DMS53 treated with DMSO at 0.1 percent for 48 hours (cell line): ENCODE results near the gene CHAT.
A peak's percentile ranks its signal among the peaks of the same experiment; 100 is the strongest.

ENCODE experiments used
- DNase-seq: peaks from one replicate; lab custom pipeline; 2025; ENCODE audit not compliant: unreplicated experiment; lab: John Stamatoyannopoulos, UW

CHAT gene

DNA sequence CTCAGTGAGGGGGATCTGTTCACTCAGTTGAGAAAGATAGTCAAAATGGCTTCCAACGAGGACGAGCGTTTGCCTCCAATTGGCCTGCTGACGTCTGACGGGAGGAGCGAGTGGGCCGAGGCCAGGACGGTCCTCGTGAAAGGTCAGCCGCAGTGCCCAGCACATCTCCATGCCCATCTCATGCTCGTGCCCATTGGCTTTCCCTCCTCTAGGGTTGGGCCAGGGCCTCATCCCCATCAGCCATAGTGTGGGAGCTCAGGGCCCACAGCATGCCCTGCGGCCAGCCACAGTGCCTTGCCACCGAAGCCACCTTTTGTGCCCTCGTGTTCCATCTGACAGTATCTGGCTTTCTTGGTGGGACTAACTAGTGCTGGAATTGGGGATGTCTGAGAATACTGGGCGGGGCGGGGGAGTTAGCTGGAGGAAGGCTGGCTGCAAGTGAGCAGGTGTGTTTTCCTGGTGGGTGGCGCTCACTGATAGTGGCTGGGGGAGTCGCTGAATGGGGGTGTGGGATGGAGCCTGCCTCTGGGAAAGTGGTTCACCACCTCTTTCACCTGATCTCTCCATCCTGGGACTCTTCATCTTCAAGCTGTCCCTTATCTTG, 13.9 kb downstream of the CHAT start:
- no peak for DNase-seq

GRCh38 chr10:49628599-49628998, 14.8 kb downstream of the CHAT start:
- no peak for DNase-seq

DNA sequence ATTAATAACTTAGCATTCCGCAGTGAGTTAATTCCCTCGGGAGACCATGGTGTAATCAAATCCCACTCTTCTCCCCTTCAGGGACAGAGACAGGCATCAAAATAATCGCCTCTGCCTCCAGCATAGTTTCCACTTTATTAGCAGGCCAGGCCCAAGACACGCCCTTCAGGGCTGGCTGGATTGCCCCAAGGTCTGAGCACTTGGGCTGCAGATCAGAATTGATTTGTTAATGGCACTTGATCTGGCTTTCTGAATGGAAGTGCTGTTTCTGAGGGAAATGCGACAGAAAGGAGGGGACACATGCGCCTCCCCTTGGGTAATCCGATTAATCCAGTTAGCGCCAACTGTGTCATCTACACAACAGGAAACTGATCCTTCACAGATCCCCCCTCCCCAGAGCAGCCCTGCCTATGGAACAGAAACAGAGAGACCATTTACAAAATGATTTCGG, 15.6 kb downstream of the CHAT start:
- no peak for DNase-seq

GRCh38 chr10:49631975-49632374, 18.1 kb downstream of the CHAT start:
- DNase-seq: no peak

- DNase-seq: peak; percentile 10
These were observed 18.8 kb downstream of the CHAT start for GRCh38 chr10:49632406-49633317.

DNA sequence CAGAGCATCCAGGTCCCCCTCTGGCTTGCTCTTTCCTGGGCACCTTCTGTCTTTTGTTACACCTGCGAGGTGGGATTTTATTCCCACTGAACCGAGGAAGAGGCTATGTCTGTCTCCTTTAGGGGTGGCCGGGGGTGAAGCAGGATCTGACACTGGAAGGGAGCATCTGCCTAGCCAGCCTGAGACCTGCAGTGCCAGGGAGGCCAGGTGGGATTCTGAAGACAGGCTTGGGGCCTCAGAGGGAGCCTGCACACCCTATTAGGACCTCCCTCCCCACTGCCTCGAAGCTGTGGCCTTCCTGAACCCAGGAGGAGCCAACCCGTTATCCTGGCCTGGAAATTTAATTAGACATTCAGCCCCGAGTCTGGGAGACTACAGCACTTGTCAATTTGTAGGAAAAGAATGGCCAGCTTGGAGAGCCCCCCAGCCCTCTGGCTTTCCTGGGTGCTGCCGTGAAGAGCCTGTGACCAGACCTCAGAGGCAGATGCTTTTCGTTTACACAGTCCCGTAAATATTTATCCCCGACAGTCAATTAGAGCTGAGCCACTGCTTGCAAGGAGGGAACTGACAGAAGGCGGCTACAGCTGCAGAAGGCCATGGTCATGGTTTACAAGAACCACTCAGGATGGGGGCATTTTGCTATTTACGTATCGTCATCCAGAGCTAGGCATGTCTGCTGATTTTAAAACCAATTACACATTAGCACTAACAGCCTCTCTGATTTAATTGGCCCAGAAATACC, 19.7 kb downstream of the CHAT start:
- DNase-seq: peak; percentile 11

GRCh38 chr10:49634069-49634660, 20.3 kb downstream of the CHAT start:
- DNase-seq: no peak

DNA sequence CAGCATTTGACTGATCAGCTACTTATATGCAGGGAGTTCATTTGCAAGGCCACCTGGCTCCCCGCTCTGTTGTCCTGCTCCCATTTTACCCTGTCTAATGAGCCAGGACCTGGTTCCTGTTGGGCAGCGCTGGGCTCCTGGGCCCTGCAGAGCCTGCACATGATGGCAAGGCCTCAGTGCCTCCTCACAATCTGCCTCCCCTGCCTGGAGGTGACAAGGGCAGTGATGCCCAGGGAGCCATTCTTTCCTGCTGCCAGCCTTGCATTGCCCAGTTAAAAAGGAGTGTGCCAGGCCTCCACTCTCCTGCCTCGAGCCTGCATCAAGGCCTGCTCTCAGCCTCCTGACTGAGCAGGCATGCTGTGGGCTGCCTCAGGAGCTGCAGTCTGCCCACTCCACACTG, 28.5 kb downstream of the CHAT start:
- no peak for DNase-seq

GRCh38 chr10:49643241-49644034, 29.6 kb downstream of the CHAT start:
- no peak for DNase-seq

- DNase-seq: no peak
These were observed 30.3 kb downstream of the CHAT start for GRCh38 chr10:49644035-49644646.

GRCh38 chr10:49645417-49645816, 31.6 kb downstream of the CHAT start:
- DNase-seq: no peak

DNA sequence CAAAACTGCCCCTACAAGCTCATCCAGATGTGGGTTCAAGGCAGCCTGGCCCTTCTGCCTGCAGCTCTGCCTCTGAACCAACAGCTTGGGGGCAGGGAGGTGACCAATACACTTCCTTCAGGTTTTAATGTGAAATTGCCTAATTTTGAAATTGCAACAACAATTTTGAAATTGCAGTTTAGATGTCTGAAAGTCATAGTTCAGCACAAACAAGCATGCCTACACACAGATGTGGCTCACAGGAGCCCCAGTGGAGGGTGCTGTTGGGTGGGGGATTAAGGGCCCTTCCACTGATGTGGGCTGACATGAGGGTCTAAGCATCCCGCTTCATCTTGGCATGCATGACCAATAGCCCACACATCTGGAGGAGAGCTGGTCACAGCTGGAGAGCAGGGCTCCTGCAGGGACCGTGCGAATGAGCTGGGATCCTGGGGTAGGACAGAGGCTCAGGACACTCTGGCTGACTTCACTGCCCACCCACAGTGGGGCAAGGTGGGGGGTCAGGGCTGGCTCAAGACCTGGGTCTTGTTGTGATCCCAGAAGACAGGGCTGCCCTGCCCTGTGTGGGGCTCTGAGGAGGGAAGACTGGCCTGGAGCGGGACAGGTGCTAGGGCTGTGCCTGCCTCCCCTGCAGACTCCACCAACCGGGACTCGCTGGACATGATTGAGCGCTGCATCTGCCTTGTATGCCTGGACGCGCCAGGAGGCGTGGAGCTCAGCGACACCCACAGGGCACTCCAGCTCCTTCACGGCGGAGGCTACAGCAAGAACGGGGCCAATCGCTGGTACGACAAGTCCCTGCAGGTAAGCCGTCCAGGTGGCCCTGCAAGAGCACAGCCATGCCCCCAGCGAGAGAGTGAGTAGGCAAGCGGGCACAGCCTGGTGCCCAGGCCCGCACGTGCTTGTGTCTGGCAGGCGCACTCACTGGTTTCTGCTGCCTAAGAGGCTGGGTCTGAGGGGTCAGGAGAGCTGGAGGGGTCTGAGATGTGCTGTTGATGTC, 32.3 kb downstream of the CHAT start:
- DNase-seq: no peak

DNA sequence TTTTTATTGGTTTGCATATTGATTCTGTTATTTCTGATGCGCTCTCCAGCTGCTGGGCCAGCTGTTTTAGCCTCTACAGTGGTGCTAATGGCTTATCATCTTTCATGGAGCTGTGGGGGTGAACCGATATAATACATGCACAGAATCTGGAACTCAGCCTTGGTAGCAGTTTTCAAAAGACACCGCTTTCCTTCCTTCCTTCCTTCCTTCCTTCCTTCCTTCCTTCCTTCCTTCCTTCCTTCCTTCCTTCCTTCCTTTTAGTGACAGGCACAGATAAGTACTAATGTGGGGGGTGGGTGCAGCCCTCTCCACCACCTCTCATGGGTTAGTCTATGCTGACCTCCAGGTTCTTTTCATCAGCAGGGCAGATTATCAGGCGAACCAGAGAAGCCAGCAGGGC, 33.7 kb downstream of the CHAT start:
- no peak for DNase-seq

GRCh38 chr10:49647985-49648795, 34.4 kb downstream of the CHAT start:
- no peak for DNase-seq

DNA sequence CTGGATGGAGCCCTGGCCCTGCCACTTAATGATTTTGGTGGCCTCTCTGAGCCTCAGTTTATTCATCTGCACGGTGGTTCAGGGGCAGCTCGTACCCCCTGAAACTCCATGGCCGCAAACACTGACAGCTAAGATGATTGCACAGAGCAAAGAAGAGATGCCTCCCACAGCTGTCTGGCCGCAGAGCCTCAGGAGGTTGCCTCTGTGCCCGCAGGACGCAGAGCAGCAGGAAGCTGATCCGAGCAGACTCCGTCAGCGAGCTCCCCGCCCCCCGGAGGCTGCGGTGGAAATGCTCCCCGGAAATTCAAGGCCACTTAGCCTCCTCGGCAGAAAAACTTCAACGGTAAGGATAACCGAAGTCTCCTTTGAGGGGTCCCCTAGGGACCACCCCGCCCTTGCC, 35.5 kb downstream of the CHAT start:
- no peak for DNase-seq

DNA sequence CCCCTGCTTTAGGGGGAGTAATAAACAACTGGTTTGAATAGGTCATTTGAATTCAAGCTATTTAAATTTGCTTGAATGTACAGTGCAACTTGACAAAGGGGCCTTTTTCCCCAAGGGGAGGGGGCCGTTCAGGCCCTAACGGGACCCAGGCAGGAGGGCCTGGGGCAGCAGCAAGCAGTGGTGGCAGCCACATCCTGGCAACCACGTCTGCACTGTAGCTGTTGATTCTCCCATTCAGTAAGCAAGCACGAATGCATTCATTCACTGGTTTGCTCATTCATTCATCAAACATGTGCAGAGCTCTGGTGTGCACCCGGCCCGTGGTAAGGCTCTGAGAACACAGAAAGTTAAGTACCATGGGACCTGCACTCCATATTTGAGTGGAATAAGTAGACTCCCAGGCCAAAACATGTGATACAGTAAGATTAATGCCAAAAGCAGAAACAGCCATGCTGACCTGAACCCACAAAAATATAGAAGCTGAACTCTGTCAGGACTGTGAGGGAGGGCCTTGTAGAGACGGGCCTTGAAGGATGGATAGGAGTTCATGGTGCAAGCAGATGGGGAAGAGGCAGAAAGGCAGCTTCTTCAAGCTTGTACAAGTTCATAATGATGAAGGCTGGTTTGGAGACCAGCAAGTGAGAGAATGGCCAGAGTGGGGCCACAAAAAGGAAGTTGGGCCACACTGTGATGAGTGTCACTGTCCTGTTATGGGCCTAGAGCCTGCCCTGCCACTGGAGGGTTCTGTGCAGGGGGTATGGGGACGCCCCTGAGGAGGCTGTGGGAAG, 36.3 kb downstream of the CHAT start:
- DNase-seq: no peak

DNA sequence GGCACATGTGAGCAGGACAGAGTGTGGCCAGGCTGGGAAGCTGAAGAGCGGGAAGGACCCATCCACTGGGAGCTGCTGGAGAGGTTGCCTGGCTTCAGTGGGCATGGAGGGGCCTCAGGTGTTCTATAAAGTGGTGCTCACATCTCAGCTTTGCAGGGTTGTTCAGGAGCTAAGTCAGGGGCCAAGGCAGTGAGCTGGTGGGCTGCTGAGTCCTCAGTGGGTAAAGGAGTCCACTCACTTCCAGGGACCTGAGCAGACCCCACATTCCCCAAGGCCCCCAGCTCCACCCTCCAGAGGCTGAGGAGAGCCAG, 36.8 kb downstream of the CHAT start:
- no peak for DNase-seq
